Naive thymus-derived CD4-positive, alpha-beta T cell (primary cell): ENCODE results near the gene WNT3A. TPM values are rescaled to one million over a fixed set of nuclear protein-coding genes. Genes with fewer than 3 reads are reported as not detected.

Source experiments
- ATAC-seq: fragments of 150-1000 bp; cut with Tn5 transposase; 2 replicates; pipeline ENCODE4 v1.10.0; 2021; ENCODE audit warnings: mild to moderate bottlenecking, moderate library complexity
- CTCF ChIA-PET: fragments of 350-600 bp; sonication (Branson Sonifier 250); formaldehyde crosslinking; loops from one replicate; lab custom pipeline; 2021; ENCODE audit warnings: antibody characterized with exemption; lab: Charles Lee
- POLR2A ChIA-PET: fragments of 350-600 bp; sonication (Branson Sonifier 250); formaldehyde crosslinking; loops from one replicate; lab custom pipeline; 2021; ENCODE audit warnings: antibody characterized with exemption, inconsistent platforms; lab: Charles Lee
- DNase-seq, 9 donors: peaks; one replicate each; pipeline versions ENCODE4 v3.0.0 to v3.0.0-alpha.2; 2020 to 2022; ENCODE audit warnings: mixed read lengths in 1 of 9
- H3K27ac ChIP-seq: one replicate; pipeline ENCODE4 v1.7.0; 2013; ENCODE audit warnings: mild to moderate bottlenecking, low read depth, low read length, moderate library complexity
- H3K27me3 ChIP-seq, 2 donors: one replicate each; pipeline ENCODE4 v1.7.0; 2013; ENCODE audit warnings: low read length in 2 of 2, mild to moderate bottlenecking in 2 of 2, moderate library complexity in 2 of 2; ENCODE audit not compliant: control insufficient read depth in 2 of 2, insufficient read depth in 2 of 2
- H3K36me3 ChIP-seq, 3 experiments: 1 replicate in 2 of 3; 2 replicates in 1 of 3; pipeline ENCODE4 v1.7.0; 2013; ENCODE audit warnings: low read length in 3 of 3, mild to moderate bottlenecking in 3 of 3, moderate library complexity in 1 of 3; ENCODE audit not compliant: insufficient read depth in 3 of 3, control insufficient read depth in 2 of 3
- H3K4me1 ChIP-seq, 2 donors: one replicate each; pipeline ENCODE4 v1.7.0; 2013; ENCODE audit warnings: low read length in 2 of 2, mild to moderate bottlenecking in 2 of 2, moderate library complexity in 1 of 2; ENCODE audit not compliant: control insufficient read depth in 2 of 2, insufficient read depth in 2 of 2
- H3K4me3 ChIP-seq: 2 replicates; pipeline ENCODE4 v1.7.0; 2013; ENCODE audit warnings: mild to moderate bottlenecking, low read length
- H3K9me3 ChIP-seq, 3 experiments: 1 replicate in 2 of 3; 2 replicates in 1 of 3; pipeline ENCODE4 v1.7.0; 2013; ENCODE audit warnings: low read length in 3 of 3; ENCODE audit not compliant: control insufficient read depth in 2 of 3
- H3K27ac Mint-ChIP-seq, 9 donors: one replicate each; pipeline ENCODE4 v1.8.0; 2020 to 2022; ENCODE audit warnings: mixed read lengths in 9 of 9, mild to moderate bottlenecking in 8 of 9, moderate library complexity in 5 of 9, inconsistent platforms in 2 of 9
- H3K27me3 Mint-ChIP-seq, 5 donors: one replicate each; pipeline ENCODE4 v1.8.0; 2021 to 2022; ENCODE audit warnings: mixed read lengths in 5 of 5, mild to moderate bottlenecking in 1 of 5
- H3K36me3 Mint-ChIP-seq, 5 donors: one replicate each; pipeline ENCODE4 v1.8.0; 2020 to 2022; ENCODE audit warnings: mixed read lengths in 5 of 5, mild to moderate bottlenecking in 3 of 5, inconsistent platforms in 1 of 5
- H3K4me1 Mint-ChIP-seq, 7 donors: one replicate each; pipeline ENCODE4 v1.8.0; 2020 to 2022; ENCODE audit warnings: mixed read lengths in 7 of 7, mild to moderate bottlenecking in 3 of 7, inconsistent platforms in 1 of 7
- H3K4me3 Mint-ChIP-seq, 10 donors: one replicate each; pipeline ENCODE4 v1.8.0; 2020 to 2022; ENCODE audit warnings: mild to moderate bottlenecking in 10 of 10, mixed read lengths in 10 of 10, moderate library complexity in 6 of 10, inconsistent platforms in 2 of 10
- H3K9me3 Mint-ChIP-seq, 11 donors: one replicate each; pipeline ENCODE4 v1.8.0; 2020 to 2022; ENCODE audit warnings: mixed read lengths in 11 of 11, mild to moderate bottlenecking in 4 of 11, inconsistent platforms in 1 of 11, moderate library complexity in 1 of 11
- intact Hi-C, 2 donors: fragments of 100-400 bp; cut with micrococcal nuclease; formaldehyde crosslinking; loops; one replicate each; pipeline ENCODE4 v1.15.1; 2023
- polyA plus RNA-seq, 2 donors: library from polyadenylated mRNA; unstranded; fragments of 300-500 nt; fragmentation: Illumina TruSeq; gene quantifications; one replicate each; pipeline ENCODE4 v1.2.3, GENCODE V29; 2021
- total RNA-seq, 6 experiments: library from RNA in 5 of 6; stranded (reverse) in 5 of 6; gene quantifications; 1 replicate in 5 of 6; 2 replicates in 1 of 6; pipeline ENCODE4 v1.2.3 and lab custom pipeline; 2021 to 2026

Gene WNT3A
- total and polyA plus RNA-seq, 7 experiments from 2014 or later = not detected

DNA sequence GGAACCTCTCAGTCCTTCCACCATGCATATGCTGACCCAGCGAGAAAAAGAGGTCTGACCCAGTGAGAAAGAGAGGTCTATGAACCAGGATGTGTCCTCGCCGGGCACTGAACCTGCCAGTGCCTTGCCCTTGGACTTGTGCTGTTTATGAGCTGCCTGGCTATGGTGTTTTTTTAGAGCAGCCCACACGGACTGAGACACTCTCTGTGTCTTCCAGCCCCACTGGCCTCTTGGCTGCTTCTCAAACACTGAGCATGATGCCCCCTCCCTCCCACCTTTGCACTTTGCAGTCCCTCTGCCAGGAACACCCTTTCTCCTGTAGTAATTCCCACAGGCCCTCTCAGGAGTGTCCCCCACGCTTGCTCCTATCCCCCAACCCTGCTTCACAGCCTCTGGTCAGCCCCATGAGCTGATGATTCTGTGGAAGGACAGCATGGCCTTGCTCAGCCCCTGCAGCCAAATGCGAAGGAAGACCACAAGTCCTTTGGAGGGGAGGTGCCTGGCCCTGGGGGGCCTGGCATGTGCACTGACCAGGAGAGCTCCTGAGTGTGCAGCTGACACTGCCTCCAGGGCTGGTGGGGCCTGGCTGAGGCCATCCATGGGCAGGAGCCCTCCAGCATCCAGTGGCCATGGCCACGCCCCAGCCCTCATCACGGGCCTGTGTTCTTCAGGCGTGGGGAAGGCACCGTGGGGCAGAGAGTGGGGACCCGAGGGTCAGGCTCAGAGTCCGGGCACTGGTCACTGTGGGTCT, 23.8 kb downstream of the WNT3A start:
- no peak overlapping the region for H3K27ac ChIP-seq
- ChIA-PET POLR2A (no interaction called here), CTCF (no interaction called here)
- no peaks in the 10 kb centered on the region for H3K4me1 Mint-ChIP-seq
- H3K27me3 ChIP-seq = no peaks in the 10 kb centered on the region
- H3K27ac Mint-ChIP-seq = no peak overlapping the region
- peaks cover 0 to 6% (median 2%) of the 10 kb centered on the region in 11 donors for H3K9me3 Mint-ChIP-seq
- peaks cover 0 to 7% (median 0%) of the 10 kb centered on the region in 5 donors for H3K36me3 Mint-ChIP-seq
- intact Hi-C loops = no loop called here
- no peak for DNase-seq
- no peak overlapping the region for H3K4me3 Mint-ChIP-seq
- no peaks in the 10 kb centered on the region for H3K9me3 ChIP-seq
- H3K4me3 ChIP-seq = no peak overlapping the region
- peaks cover 19 to 41% (median 31%) of the 10 kb centered on the region in 5 donors for H3K27me3 Mint-ChIP-seq
- H3K4me1 ChIP-seq = no peaks in the 10 kb centered on the region
- no peaks in the 10 kb centered on the region for H3K36me3 ChIP-seq
- no peak for ATAC-seq

DNA sequence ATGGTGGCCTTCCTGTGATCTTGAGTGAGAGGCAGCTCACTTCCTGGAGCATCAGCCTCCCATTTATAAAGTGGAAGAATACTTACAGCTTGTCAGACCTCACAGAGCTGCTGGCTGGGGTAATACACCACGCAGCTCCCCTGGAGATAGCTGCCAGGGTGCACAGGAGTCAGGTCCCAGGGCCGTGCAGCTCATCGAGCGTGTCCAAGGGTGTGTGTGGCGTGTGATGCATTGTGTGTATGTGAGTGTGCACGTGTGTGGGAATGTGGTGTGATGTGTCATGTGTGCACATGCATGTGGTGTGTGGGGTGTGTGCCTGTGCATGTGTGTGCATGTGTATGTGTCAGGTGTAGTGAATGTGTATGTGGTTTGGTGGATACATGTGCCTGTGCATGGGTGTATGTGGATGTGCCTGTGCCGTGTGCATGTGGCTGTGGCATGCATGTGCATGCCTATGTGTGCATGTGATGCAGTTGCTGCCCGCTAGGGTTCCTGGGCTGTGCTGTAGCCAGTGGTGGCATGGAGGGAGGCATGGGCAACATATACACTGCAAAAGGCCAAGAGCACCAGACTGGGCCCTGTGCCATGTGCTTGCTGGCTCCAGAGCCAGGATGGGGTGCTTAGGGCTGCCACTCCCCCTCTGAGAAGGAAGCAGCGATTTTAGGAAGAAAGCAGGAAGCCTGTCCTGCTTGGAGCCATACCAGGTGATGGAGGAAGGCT, 24.6 kb downstream of the WNT3A start:
- Histone ChIP-seq H3K27ac (no peak overlapping the region), H3K36me3 (no peaks in the 10 kb centered on the region), H3K27me3 (no peaks in the 10 kb centered on the region), H3K9me3 (no peaks in the 10 kb centered on the region), H3K4me1 (no peaks in the 10 kb centered on the region), H3K4me3 (no peak overlapping the region)
- Mint-ChIP-seq H3K27ac (no peak overlapping the region), H3K4me1 (no peaks in the 10 kb centered on the region), H3K27me3 (peaks cover 21 to 48% (median 37%) of the 10 kb centered on the region in 5 donors), H3K36me3 (peaks cover 0 to 7% (median 0%) of the 10 kb centered on the region in 5 donors), H3K4me3 (no peak overlapping the region), H3K9me3 (peaks cover 0 to 6% (median 2%) of the 10 kb centered on the region in 11 donors)
- intact Hi-C loops = no loop called here
- POLR2A ChIA-PET = no interaction called here
- CTCF ChIA-PET = no interaction called here
- ATAC-seq (peak; percentile 29), DNase-seq (peak in 1 of 9 donors; percentile 0)

GRCh38 chr1:228032041-228032440, 25.2 kb downstream of the WNT3A start:
- Mint-ChIP-seq H3K27me3 (peaks cover 21 to 54% (median 38%) of the 10 kb centered on the region in 5 donors), H3K4me1 (no peaks in the 10 kb centered on the region), H3K36me3 (peaks cover 0 to 7% (median 0%) of the 10 kb centered on the region in 5 donors), H3K4me3 (no peak overlapping the region), H3K9me3 (peaks cover 0 to 6% (median 2%) of the 10 kb centered on the region in 11 donors), H3K27ac (no peak overlapping the region)
- DNase-seq (peak in 1 of 9 donors; percentile 1), ATAC-seq (no peak)
- Histone ChIP-seq H3K4me3 (no peak overlapping the region), H3K27ac (no peak overlapping the region), H3K27me3 (no peaks in the 10 kb centered on the region), H3K36me3 (no peaks in the 10 kb centered on the region), H3K9me3 (no peaks in the 10 kb centered on the region), H3K4me1 (no peaks in the 10 kb centered on the region)
- intact Hi-C loops = no loop called here
- ChIA-PET CTCF (no interaction called here), POLR2A (no interaction called here)

DNA sequence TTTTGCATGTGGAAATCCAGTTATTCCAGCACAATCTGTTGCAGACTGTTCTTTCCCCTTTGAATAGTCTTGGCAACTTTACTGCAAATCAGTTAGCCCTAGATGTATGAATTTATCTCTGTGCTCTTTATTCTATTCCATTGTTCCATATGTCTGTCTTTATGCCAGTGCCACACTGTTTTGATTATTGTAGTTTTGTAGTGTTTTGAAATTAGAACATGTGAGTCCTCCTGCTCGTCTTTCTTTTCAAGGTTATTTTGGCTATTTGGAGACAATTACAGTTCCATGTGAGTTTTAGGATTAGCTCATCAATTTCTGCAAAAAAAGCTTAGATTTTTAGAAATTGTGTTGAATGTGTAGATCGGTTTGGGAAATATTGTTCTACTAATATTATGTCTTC, 26.6 kb downstream of the WNT3A start:
- Histone ChIP-seq H3K9me3 (no peaks in the 10 kb centered on the region), H3K27me3 (peaks cover 0 to 6% of the 10 kb centered on the region in 2 donors), H3K27ac (no peak overlapping the region), H3K36me3 (no peaks in the 10 kb centered on the region), H3K4me1 (peaks cover 0 to 5% of the 10 kb centered on the region in 2 donors), H3K4me3 (no peak overlapping the region)
- ChIA-PET POLR2A (interaction anchor here (0.6 kb wide), 1 partner anchor 105 kb away, joined by 3 read pairs; no protein-coding TSS in a partner anchor), CTCF (no interaction called here)
- no peak overlapping the region for H3K27ac Mint-ChIP-seq
- peaks cover 0 to 6% (median 2%) of the 10 kb centered on the region in 11 donors for H3K9me3 Mint-ChIP-seq
- H3K36me3 Mint-ChIP-seq = peaks cover 0 to 7% (median 0%) of the 10 kb centered on the region in 5 donors
- peaks cover 0 to 3% (median 0%) of the 10 kb centered on the region in 7 donors for H3K4me1 Mint-ChIP-seq
- H3K4me3 Mint-ChIP-seq = no peak overlapping the region
- DNase-seq = no peak
- intact Hi-C loops = no loop called here
- peaks cover 15 to 51% (median 31%) of the 10 kb centered on the region in 5 donors for H3K27me3 Mint-ChIP-seq
- ATAC-seq = no peak

DNA sequence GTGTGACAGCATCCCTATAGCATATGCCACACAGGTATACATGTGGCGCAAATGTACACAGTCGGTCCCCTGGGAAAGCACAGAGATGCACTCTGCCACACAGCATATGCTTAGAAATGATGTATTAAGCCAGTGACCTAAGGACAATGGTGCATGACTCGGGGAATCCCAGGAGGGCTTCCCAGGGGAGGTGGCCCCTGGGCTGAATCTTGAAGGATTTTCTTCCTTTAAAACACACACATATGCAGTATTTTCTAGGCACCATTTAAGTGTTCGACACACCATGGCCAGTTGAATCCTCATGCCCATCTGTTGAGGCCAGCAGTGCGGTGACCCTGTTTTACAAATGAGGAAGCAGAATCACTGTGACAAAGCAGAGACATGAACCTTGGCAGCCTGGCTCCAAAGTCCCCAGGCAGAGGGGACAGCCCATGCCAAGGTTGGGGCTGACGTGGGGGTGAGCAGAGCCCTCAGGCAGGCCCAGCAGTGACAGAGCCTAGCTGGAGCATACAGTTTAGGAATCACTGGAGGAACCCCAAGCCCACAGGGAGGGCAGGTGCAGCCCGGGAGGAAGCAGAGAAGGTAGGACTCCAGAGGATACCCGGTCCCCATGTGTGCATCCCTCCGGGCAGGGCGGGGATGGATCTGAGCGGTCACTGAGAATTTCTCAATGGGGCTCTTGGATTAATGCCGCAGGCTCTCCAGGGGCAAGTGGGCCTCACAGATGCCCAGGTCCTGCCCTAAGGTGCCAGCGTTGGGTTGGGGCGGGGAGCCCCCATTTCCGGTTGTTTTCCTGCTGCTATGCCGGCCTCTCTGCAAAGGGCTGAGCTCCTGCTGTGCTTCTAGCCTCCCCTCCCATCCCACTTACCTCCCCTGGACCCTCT, 28.4 kb downstream of the WNT3A start:
- Mint-ChIP-seq H3K27me3 (peaks cover 15 to 61% (median 35%) of the 10 kb centered on the region in 5 donors), H3K9me3 (peaks cover 0 to 6% (median 2%) of the 10 kb centered on the region in 11 donors), H3K4me1 (peaks cover 0 to 3% (median 0%) of the 10 kb centered on the region in 7 donors), H3K36me3 (peaks cover 0 to 7% (median 0%) of the 10 kb centered on the region in 5 donors), H3K27ac (no peak overlapping the region), H3K4me3 (no peak overlapping the region)
- Histone ChIP-seq H3K9me3 (no peaks in the 10 kb centered on the region), H3K27ac (no peak overlapping the region), H3K4me1 (peaks cover 0 to 5% of the 10 kb centered on the region in 2 donors), H3K4me3 (no peak overlapping the region), H3K36me3 (no peaks in the 10 kb centered on the region), H3K27me3 (peaks cover 0 to 9% of the 10 kb centered on the region in 2 donors)
- ChIA-PET POLR2A (no interaction called here), CTCF (no interaction called here)
- DNase-seq (no peak), ATAC-seq (no peak)
- intact Hi-C loops = no loop called here

DNA sequence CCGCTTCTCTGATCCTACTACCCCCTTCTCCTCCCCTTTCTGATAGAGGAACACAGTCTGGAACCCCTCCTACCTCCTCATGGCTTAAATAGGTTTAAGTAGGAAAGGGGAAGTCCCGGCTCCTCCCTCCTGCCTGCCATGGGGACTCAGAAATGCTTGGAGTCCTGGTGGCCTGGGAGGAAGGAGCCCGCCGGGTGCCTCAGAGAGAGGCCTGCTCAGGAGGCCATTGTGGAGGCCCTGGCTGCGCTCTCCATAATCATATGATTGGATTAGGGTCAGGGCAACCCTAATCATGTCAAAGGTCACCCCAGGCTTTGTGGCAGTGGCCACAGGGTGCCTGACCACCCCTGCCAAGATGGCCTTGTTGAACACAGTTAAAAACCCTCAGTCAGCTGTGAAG, 29.0 kb downstream of the WNT3A start:
- peaks cover 0 to 6% (median 2%) of the 10 kb centered on the region in 11 donors for H3K9me3 Mint-ChIP-seq
- no peak for ATAC-seq
- H3K27me3 Mint-ChIP-seq = peaks cover 15 to 61% (median 37%) of the 10 kb centered on the region in 5 donors
- peaks cover 0 to 7% (median 0%) of the 10 kb centered on the region in 5 donors for H3K36me3 Mint-ChIP-seq
- Histone ChIP-seq H3K27me3 (peaks cover 0 to 9% of the 10 kb centered on the region in 2 donors), H3K27ac (no peak overlapping the region), H3K4me3 (no peak overlapping the region), H3K9me3 (no peaks in the 10 kb centered on the region), H3K4me1 (peaks cover 0 to 5% of the 10 kb centered on the region in 2 donors), H3K36me3 (no peaks in the 10 kb centered on the region)
- intact Hi-C loops = no loop called here
- no peak overlapping the region for H3K4me3 Mint-ChIP-seq
- H3K27ac Mint-ChIP-seq = no peak overlapping the region
- CTCF ChIA-PET = no interaction called here
- H3K4me1 Mint-ChIP-seq = peaks cover 0 to 3% (median 0%) of the 10 kb centered on the region in 7 donors
- no peak for DNase-seq
- POLR2A ChIA-PET = no interaction called here
